Smooth muscle cell (in vitro differentiated cells): ENCODE measurements around the gene PSEN1. TPM values are rescaled to one million over a fixed set of nuclear protein-coding genes. Genes with fewer than 3 reads are reported as not detected.

Experiments used
- DNase-seq: peaks from one replicate; lab custom pipeline; 2025; ENCODE audit not compliant: unreplicated experiment; lab: John Stamatoyannopoulos, UW
- H2AFZ ChIP-seq: fragments of 200-600 bp; sonication (generic); 2 replicates; pipeline ENCODE4 v1.6.0; 2016; ENCODE audit warnings: antibody characterized with exemption, low read depth, mild to moderate bottlenecking
- H3F3A ChIP-seq: fragments of 200-600 bp; sonication (generic); 2 replicates; pipeline ENCODE4 v1.6.0; 2017; ENCODE audit warnings: antibody characterized with exemption, low read depth
- H3K27ac ChIP-seq: fragments of 200-600 bp; sonication (generic); 2 replicates; pipeline ENCODE4 v1.5.1; 2016; ENCODE audit warnings: low read depth, mild to moderate bottlenecking
- H3K27me3 ChIP-seq: fragments of 200-600 bp; sonication (generic); 2 replicates; pipeline ENCODE4 v1.6.1; 2016; ENCODE audit warnings: low read depth, mild to moderate bottlenecking
- H3K36me3 ChIP-seq: fragments of 200-600 bp; sonication (generic); 2 replicates; pipeline ENCODE4 v1.5.1; 2016; ENCODE audit warnings: low read depth
- H3K4me1 ChIP-seq: fragments of 200-600 bp; sonication (generic); 2 replicates; pipeline ENCODE4 v1.5.1; 2016; ENCODE audit warnings: low read depth
- H3K4me2 ChIP-seq: fragments of 200-600 bp; sonication (generic); 2 replicates; pipeline ENCODE4 v1.6.0; 2016; ENCODE audit warnings: mild to moderate bottlenecking
- H3K4me3 ChIP-seq: fragments of 200-600 bp; sonication (generic); 2 replicates; pipeline ENCODE4 v1.5.1; 2016; ENCODE audit warnings: mild to moderate bottlenecking
- H3K79me2 ChIP-seq: fragments of 200-600 bp; sonication (generic); 2 replicates; pipeline ENCODE4 v1.6.0; 2016; ENCODE audit warnings: low read depth, mild to moderate bottlenecking
- H3K9ac ChIP-seq: fragments of 200-600 bp; sonication (generic); 2 replicates; pipeline ENCODE4 v1.6.0; 2016; ENCODE audit warnings: low read depth
- H3K9me3 ChIP-seq: fragments of 200-600 bp; sonication (generic); replicated peaks from 2 replicates; pipeline ENCODE4 v1.5.1; 2016; ENCODE audit warnings: low read depth
- H4K20me1 ChIP-seq: fragments of 200-600 bp; sonication (generic); 2 replicates; pipeline ENCODE4 v1.6.0; 2016; ENCODE audit warnings: low read depth
- CTCF ChIP-seq: fragments of 200-600 bp; sonication (generic); IDR thresholded peaks from 2 replicates; pipeline ENCODE4 v1.5.1; 2017; ENCODE audit warnings: borderline replicate concordance, mild to moderate bottlenecking, antibody characterized with exemption; ENCODE audit not compliant: insufficient read depth, poor library complexity, severe bottlenecking
- WGBS: methylation state at CpG from one replicate; pipeline ENCODE4 v1.1.7; 2016; ENCODE audit warnings: low lambda C conversion rate; 5-methylcytosine and 5-hydroxymethylcytosine counted together
- polyA plus RNA-seq: library from polyadenylated mRNA; unstranded; fragments of >200 nt; fragmentation: Nextera tagmentation; extraction: Ambion mirVana; gene quantifications from 2 replicates; pipeline ENCODE4 v1.2.1, GENCODE V29; 2016
- small RNA-seq: library from RNA; depleted of rRNA; stranded (forward); fragments of <200 nt; gene quantifications from one replicate; pipeline ENCODE3, GENCODE V24; 2014
- total RNA-seq: library from RNA; depleted of rRNA; stranded (reverse); fragments of >200 nt; gene quantifications from 2 replicates; pipeline ENCODE4 v1.2.3, GENCODE V29; 2014

PSEN1 gene
- total and polyA plus RNA-seq, 2 experiments from 2014 or later = 37.7 to 55.1 TPM

GRCh38 chr14:73272393-73272792 is 136.1 kb downstream of the PSEN1 start:
- no peak overlapping the region for H2AFZ ChIP-seq
- H3K4me2 ChIP-seq = no peak overlapping the region
- H3K27ac ChIP-seq = no peak overlapping the region
- H3K9me3 ChIP-seq = no peaks in the 10 kb centered on the region
- H3K36me3 ChIP-seq = peaks cover 5% of the 10 kb centered on the region
- 94% methylated on average over 6 of the region's 6 CpGs for WGBS
- no peaks in the 10 kb centered on the region for H3K4me1 ChIP-seq
- peaks cover 3% of the 10 kb centered on the region for H3F3A ChIP-seq
- H3K27me3 ChIP-seq = no peaks in the 10 kb centered on the region
- no peak overlapping the region for H3K4me3 ChIP-seq
- no peak overlapping the region for H3K9ac ChIP-seq
- no peaks in the 10 kb centered on the region for H3K79me2 ChIP-seq
- no peak for DNase-seq
- TF ChIP-seq CTCF = no peak
- H4K20me1 ChIP-seq = no peaks in the 10 kb centered on the region

Small RNAs within 50 kb of the gene (small RNA-seq; reads per million reads assigned to genes)
- gene AC004858.1 = 0.16 reads per million
- not detected for gene RNU6-419P

Other genes starting within 250 kb of the PSEN1 start
- 10.8 and 12.6 TPM in 2 replicates for gene DPF3, start 242.4 kb upstream of the PSEN1 start, total RNA-seq
- gene DPF3, start 242.4 kb upstream of the PSEN1 start, polyA plus RNA-seq = 3.6 and 4.9 TPM in 2 replicates
- 9.2 and 13.2 TPM in 2 replicates for gene DCAF4, start 210.0 kb upstream of the PSEN1 start, total RNA-seq
- 7.6 and 8.2 TPM in 2 replicates for gene DCAF4, start 210.0 kb upstream of the PSEN1 start, polyA plus RNA-seq
- gene ZFYVE1, start 109.4 kb upstream of the PSEN1 start, total RNA-seq = 15.9 and 20.1 TPM in 2 replicates
- 12.4 and 19.0 TPM in 2 replicates for gene ZFYVE1, start 109.4 kb upstream of the PSEN1 start, polyA plus RNA-seq
- 76.0 and 83.3 TPM in 2 replicates for gene RBM25, start 78.0 kb upstream of the PSEN1 start, total RNA-seq
- gene RBM25, start 78.0 kb upstream of the PSEN1 start, polyA plus RNA-seq = 42.0 and 56.3 TPM in 2 replicates
- gene PAPLN, start 101.0 kb downstream of the PSEN1 start, total RNA-seq = 1.5 and 4.3 TPM in 2 replicates
- gene PAPLN, start 101.0 kb downstream of the PSEN1 start, polyA plus RNA-seq = 3.3 and 4.3 TPM in 2 replicates